Measurements from ENCODE around the gene ATP5PD.

DNA sequence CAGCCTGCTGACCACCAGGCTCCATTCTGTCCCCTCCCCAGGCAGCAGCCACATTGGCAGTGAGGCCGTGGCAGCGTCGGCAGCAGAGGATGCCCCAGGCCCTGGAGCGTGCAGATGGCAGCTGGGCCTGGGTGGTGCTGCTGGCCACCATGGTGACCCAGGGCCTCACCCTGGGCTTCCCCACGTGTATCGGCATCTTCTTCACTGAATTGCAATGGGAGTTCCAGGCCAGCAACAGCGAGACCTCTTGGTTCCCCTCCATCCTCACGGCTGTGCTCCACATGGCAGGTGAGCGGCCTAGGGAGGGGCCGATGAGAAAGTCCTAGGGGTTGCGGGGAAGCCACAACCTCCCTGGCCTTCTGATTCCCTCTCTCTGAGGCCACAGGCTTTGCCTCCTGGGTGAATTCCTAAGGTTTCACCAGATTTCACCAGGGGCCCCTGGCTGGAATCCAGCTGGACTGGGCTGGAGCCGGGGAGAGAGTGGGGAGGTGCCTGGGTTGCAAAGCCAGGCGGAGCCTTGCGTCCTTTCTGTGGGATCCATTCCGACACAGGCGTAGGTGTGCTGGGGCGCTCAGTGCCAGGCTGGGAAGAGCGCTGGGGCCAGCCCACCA lies 46.9 kb upstream of the ATP5PD start:
- TF ChIP-seq, protein P1, sequence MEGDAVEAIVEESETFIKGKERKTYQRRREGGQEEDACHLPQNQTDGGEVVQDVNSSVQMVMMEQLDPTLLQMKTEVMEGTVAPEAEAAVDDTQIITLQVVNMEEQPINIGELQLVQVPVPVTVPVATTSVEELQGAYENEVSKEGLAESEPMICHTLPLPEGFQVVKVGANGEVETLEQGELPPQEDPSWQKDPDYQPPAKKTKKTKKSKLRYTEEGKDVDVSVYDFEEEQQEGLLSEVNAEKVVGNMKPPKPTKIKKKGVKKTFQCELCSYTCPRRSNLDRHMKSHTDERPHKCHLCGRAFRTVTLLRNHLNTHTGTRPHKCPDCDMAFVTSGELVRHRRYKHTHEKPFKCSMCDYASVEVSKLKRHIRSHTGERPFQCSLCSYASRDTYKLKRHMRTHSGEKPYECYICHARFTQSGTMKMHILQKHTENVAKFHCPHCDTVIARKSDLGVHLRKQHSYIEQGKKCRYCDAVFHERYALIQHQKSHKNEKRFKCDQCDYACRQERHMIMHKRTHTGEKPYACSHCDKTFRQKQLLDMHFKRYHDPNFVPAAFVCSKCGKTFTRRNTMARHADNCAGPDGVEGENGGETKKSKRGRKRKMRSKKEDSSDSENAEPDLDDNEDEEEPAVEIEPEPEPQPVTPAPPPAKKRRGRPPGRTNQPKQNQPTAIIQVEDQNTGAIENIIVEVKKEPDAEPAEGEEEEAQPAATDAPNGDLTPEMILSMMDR (IDR thresholded peaks at IDR 0.05): no peak
- TF ChIP-seq POLR2A (IDR thresholded peaks at IDR 0.05): no peak

Measured in thyroid gland (tissue), 4 donors.